HepG2 (cell line): ENCODE data around the gene PLA2G4F. TPM values are rescaled to one million over a fixed set of nuclear protein-coding genes. Genes with fewer than 3 reads are reported as not detected.

Experiments
- ATAC-seq: fragments of 200-7000 bp; cut with Tn5 transposase; 3 replicates; pipeline ENCODE4 v1.9.1; 2020; ENCODE audit warnings: mild to moderate bottlenecking, moderate library complexity
- BruUV-seq: library from RNA; stranded (reverse); fragments of 400-500 nt; replicated peaks from 2 replicates; lab custom pipeline; 2021; lab: Mats Ljungman, UMichigan
- CTCF ChIA-PET: fragments of 300-600 bp; formaldehyde crosslinking; extraction: SDS; loops from one replicate; lab custom pipeline; 2021; ENCODE audit warnings: low total read pairs, inconsistent platforms, low intra/inter-chr PET ratio; lab: Yijun Ruan, JAX
- POLR2A ChIA-PET: fragments of 350-600 bp; sonication (Branson Sonifier 250); formaldehyde crosslinking; loops from one replicate; lab custom pipeline; 2020; ENCODE audit warnings: antibody characterized with exemption, inconsistent platforms; lab: Yijun Ruan, JAX
- DNase-seq: peaks from one replicate; pipeline ENCODE4 v3.0.0-alpha.2; 2015; ENCODE audit warnings: low spot score
- FAIRE-seq: peaks from 3 replicates; lab custom pipeline; 2011; peaks lifted over from hg19 to GRCh38; lab: Jason Lieb, UNC
- H2AFZ ChIP-seq: one replicate; pipeline ENCODE4 v1.6.1; 2011; ENCODE audit warnings: low read length, inconsistent platforms
- H3K27ac ChIP-seq: fragments of 300-600 bp; 3 replicates; pipeline ENCODE4 v1.8.0; 2011; ENCODE audit warnings: mixed run types, mild to moderate bottlenecking, mixed read lengths, low read length, inconsistent platforms; ENCODE audit not compliant: insufficient read depth; ENCODE audit errors: extremely low read length
- H3K27me3 ChIP-seq, 2 experiments: fragments of 200-600 bp in 1 of 2; 2 replicates in 1 of 2; 3 replicates in 1 of 2; pipeline versions ENCODE4 v1.6.0 to v1.8.0; 2011; ENCODE audit warnings: low read length in 2 of 2, mild to moderate bottlenecking in 2 of 2, moderate library complexity in 2 of 2, inconsistent platforms in 1 of 2; ENCODE audit not compliant: insufficient read depth in 2 of 2, control insufficient read depth in 1 of 2
- H3K36me3 ChIP-seq, 2 experiments: fragments of 200-600 bp in 1 of 2; replicated peaks in 1 of 2; 2 replicates in 1 of 2; 3 replicates in 1 of 2; pipeline versions ENCODE4 v1.5.1 to v1.8.0; 2011; ENCODE audit warnings: low read length in 2 of 2, inconsistent platforms in 1 of 2; ENCODE audit not compliant: insufficient read depth in 2 of 2, control insufficient read depth in 1 of 2
- H3K4me1 ChIP-seq: 2 replicates; pipeline ENCODE4 v1.5.1; 2012; ENCODE audit warnings: low read length, inconsistent platforms; ENCODE audit not compliant: insufficient read depth
- H3K4me2 ChIP-seq: 2 replicates; pipeline ENCODE4 v1.6.0; 2011; ENCODE audit warnings: low read depth, low read length, inconsistent platforms
- H3K4me3 ChIP-seq, 3 experiments: fragments of 200-600 bp in 1 of 3; sonication (generic), shearing (Covaris generic) in 1 of 3; replicated peaks in 1 of 3; 2 replicates each; pipeline ENCODE4 v1.5.1; 2011 to 2016; ENCODE audit warnings: low read length in 3 of 3, inconsistent platforms in 2 of 3, low read depth in 2 of 3, mild to moderate bottlenecking in 2 of 3, control low read depth in 1 of 3, mixed read lengths in 1 of 3; ENCODE audit not compliant: insufficient read depth in 1 of 3
- H3K79me2 ChIP-seq: one replicate; pipeline ENCODE4 v1.6.1; 2011; ENCODE audit warnings: low read length, inconsistent platforms; ENCODE audit not compliant: insufficient read depth
- H3K9ac ChIP-seq: 2 replicates; pipeline ENCODE4 v1.6.0; 2011; ENCODE audit warnings: mild to moderate bottlenecking, low read depth, low read length, inconsistent platforms; ENCODE audit not compliant: insufficient read depth
- H3K9me3 ChIP-seq: 2 replicates; pipeline ENCODE4 v1.5.1; 2012; ENCODE audit warnings: mild to moderate bottlenecking, low read length
- H4K20me1 ChIP-seq: 2 replicates; pipeline ENCODE4 v1.6.0; 2011; ENCODE audit warnings: inconsistent platforms, mild to moderate bottlenecking, low read length, moderate library complexity; ENCODE audit not compliant: insufficient read depth
- ARNT ChIP-seq: fragments of 450-650 bp; IDR thresholded peaks from 2 replicates; pipeline ENCODE4 v1.6.1; 2017
- KMT2A ChIP-seq: sonication (generic); formaldehyde crosslinking; IDR thresholded peaks from 2 replicates; pipeline ENCODE4 v1.4.0; 2020; ENCODE audit warnings: missing genetic modification reagents
- NFAT5 ChIP-seq: sonication (generic); formaldehyde crosslinking; IDR thresholded peaks from 2 replicates; pipeline ENCODE4 v1.4.0; 2020; ENCODE audit warnings: missing genetic modification reagents
- SALL2 ChIP-seq: sonication (generic); formaldehyde crosslinking; IDR thresholded peaks from 2 replicates; pipeline ENCODE4 v1.8.1; 2023; ENCODE audit warnings: mild to moderate bottlenecking, missing genetic modification reagents, inconsistent platforms
- SP1 ChIP-seq, 2 experiments: fragments of 450-650 bp in 1 of 2; sonication (generic) in 1 of 2; formaldehyde crosslinking in 1 of 2; IDR thresholded peaks; 2 replicates each; pipeline versions ENCODE4 v1.4.0 to v1.6.1; 2016 to 2020; ENCODE audit warnings: missing genetic modification reagents in 1 of 2
- TAF15 ChIP-seq: fragments of 200-400 bp; formaldehyde crosslinking; IDR thresholded peaks from one replicate; pipeline ENCODE4 v1.6.1; 2018; ENCODE audit warnings: mild to moderate bottlenecking, low read depth, low read length; ENCODE audit not compliant: poor library complexity, severe bottlenecking
- ZNF264 ChIP-seq: sonication (generic); formaldehyde crosslinking; IDR thresholded peaks from 2 replicates; pipeline ENCODE4 v1.4.0; 2020; ENCODE audit warnings: missing genetic modification reagents
- ZNF530 ChIP-seq: sonication (generic); formaldehyde crosslinking; IDR thresholded peaks from 2 replicates; pipeline ENCODE4 v1.5.0; 2020; ENCODE audit warnings: low read depth, mild to moderate bottlenecking, missing genetic modification reagents
- WGBS: methylation state at CpG from one replicate; pipeline ENCODE4 v1.1.6; 2017; ENCODE audit warnings: low lambda C conversion rate; 5-methylcytosine and 5-hydroxymethylcytosine counted together
- in situ Hi-C: cut with HindIII; loops from 2 replicates; pipeline ENCODE4 v1.10.0; 2017; ENCODE audit warnings: low pct_unique_long_range_greater_than_20kb; ENCODE audit not compliant: extremely low pct_ligation_motif_present
- intact Hi-C: fragments of 100-400 bp; cut with micrococcal nuclease; formaldehyde crosslinking; loops from one replicate; pipeline ENCODE4 v1.10.0; 2022; ENCODE audit not compliant: unreplicated experiment
- polyA plus RNA-seq, 8 experiments: library from polyadenylated mRNA; depleted of rRNA in 3 of 8; stranded (reverse) in 7 of 8; unstranded in 1 of 8; fragments of >200 nt; fragmentation: Illumina TruSeq in 4 of 8; extraction: Trizol in 4 of 8; gene quantifications; 2 replicates each; pipeline versions ENCODE4 v1.2.1 to v1.2.3, GENCODE V29; 2011 to 2016; ENCODE audit warnings: low read depth in 4 of 8, missing spikeins in 1 of 8, mixed read lengths in 1 of 8; ENCODE audit not compliant: insufficient read depth in 1 of 8
- total RNA-seq, 5 experiments: library from RNA; depleted of rRNA; stranded (reverse); fragments of >200 nt; fragmentation: Illumina TruSeq; extraction: Trizol; gene quantifications; 2 replicates each; pipeline ENCODE4 v1.2.3, GENCODE V29; 2016; ENCODE audit warnings: low read depth in 1 of 5

PLA2G4F gene
- total and polyA plus RNA-seq, 2 of the 13 experiments (the other 11 are each of a cell fraction or from before 2014, with no cell fraction given): 0.07 TPM; not detected in 1

- H3K9me3 ChIP-seq: 0 out of 2 replicates have a peak, but pooled peaks cover under 1% of the 10 kb centered on the region
- H3K4me1 ChIP-seq: peaks cover 43% of the 10 kb centered on the region
- no peaks in the 10 kb centered on the region for H3K36me3 ChIP-seq
- WGBS: 35% methylated on average over 9 of the region's 9 CpGs
- intact Hi-C loops: no loop called here
- no peak overlapping the region for H3K4me2 ChIP-seq
- H3K27ac ChIP-seq: no peak overlapping the region
- H3K9ac ChIP-seq: no peak overlapping the region
- H4K20me1 ChIP-seq: no peaks in the 10 kb centered on the region
- no peak for TF ChIP-seq ARNT
- FAIRE-seq (no peak), ATAC-seq (no peak), DNase-seq (no peak)
- in situ Hi-C loops: no loop called here
- no TSS peak for BruUV-seq
- CTCF ChIA-PET: no interaction called here
- H3K79me2 ChIP-seq: no peaks in the 10 kb centered on the region
- POLR2A ChIA-PET: no interaction called here
- no peak overlapping the region for H3K4me3 ChIP-seq
- H2AFZ ChIP-seq: no peak overlapping the region
- H3K27me3 ChIP-seq: peaks cover 0 to 30% of the 10 kb centered on the region in 2 experiments; a peak in 2 of 5 replicates
Measured at GRCh38 chr15:42144841-42145375, 11.5 kb downstream of the PLA2G4F start.

- 54% methylated on average over 18 of the region's 18 CpGs for WGBS
- no peak overlapping the region for H3K4me2 ChIP-seq
- no peak for DNase-seq
- H3K4me3 ChIP-seq: no peak overlapping the region
- H3K9ac ChIP-seq: no peak overlapping the region
- H3K27ac ChIP-seq: no peak overlapping the region
- no peaks in the 10 kb centered on the region for H4K20me1 ChIP-seq
- ChIA-PET POLR2A (no interaction called here), CTCF (no interaction called here)
- in situ Hi-C loops (no loop called here), intact Hi-C loops (no loop called here)
- H3K27me3 ChIP-seq: peaks cover 0 to 29% of the 10 kb centered on the region in 2 experiments; a peak in 2 of 5 replicates
- peaks cover 43% of the 10 kb centered on the region for H3K4me1 ChIP-seq
- H3K36me3 ChIP-seq: no peaks in the 10 kb centered on the region
- no TSS peak for BruUV-seq
- no peak for ATAC-seq
- H3K79me2 ChIP-seq: no peaks in the 10 kb centered on the region
- peaks cover 9% of the 10 kb centered on the region for H3K9me3 ChIP-seq
- H2AFZ ChIP-seq: no peak overlapping the region
- FAIRE-seq: no peak
- TF ChIP-seq ZNF530 (CRISPR knock-in tag) (no peak), TAF15 (no peak), ZNF264 (no peak), SP1 (IDR thresholded peaks at IDR 0.05) (no peak), SP1 (CRISPR knock-in tag; IDR thresholded peaks at IDR 0.05) (no peak), SALL2 (no peak), NFAT5 (CRISPR knock-in tag) (no peak), KMT2A (CRISPR knock-in tag) (no peak)
Measured at GRCh38 chr15:42143866-42144625, 12.4 kb downstream of the PLA2G4F start.
